ENCODE measurements around the gene HLF.

DNA sequence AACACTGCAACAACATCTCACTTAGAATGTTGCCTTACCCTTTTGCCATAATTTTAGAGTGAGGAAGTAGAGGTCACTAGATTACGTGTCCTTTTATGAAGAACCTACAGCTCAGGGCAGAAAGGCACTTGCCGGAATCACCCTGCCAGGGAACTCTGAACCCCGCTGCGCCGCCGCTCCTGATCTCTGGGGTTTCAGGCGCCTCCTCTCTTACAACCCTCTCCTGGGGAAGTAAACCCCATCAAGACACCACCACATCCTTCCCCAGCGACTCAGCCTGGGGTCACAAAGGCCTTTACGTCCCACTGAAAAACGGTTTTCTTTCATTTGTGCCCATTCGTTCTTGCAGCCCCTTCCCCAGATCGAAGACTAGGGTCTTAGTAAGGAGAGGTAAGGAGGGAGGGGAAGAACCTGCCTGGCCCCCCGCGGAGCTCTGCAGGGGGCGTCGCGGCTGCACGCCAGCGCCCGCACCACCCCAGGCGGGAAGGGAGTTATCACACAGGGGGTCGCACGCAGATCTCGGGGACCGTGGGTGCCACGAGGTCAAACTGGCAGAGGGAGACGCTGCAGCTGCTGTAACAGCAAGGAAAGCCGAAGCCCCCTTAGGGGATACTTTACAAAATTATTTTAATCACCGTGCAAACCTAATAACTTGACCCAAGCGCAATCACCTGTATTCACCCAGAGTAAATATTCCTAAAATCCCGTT lies 1.0 kb upstream of the HLF start:
- TF ChIP-seq, protein P1, sequence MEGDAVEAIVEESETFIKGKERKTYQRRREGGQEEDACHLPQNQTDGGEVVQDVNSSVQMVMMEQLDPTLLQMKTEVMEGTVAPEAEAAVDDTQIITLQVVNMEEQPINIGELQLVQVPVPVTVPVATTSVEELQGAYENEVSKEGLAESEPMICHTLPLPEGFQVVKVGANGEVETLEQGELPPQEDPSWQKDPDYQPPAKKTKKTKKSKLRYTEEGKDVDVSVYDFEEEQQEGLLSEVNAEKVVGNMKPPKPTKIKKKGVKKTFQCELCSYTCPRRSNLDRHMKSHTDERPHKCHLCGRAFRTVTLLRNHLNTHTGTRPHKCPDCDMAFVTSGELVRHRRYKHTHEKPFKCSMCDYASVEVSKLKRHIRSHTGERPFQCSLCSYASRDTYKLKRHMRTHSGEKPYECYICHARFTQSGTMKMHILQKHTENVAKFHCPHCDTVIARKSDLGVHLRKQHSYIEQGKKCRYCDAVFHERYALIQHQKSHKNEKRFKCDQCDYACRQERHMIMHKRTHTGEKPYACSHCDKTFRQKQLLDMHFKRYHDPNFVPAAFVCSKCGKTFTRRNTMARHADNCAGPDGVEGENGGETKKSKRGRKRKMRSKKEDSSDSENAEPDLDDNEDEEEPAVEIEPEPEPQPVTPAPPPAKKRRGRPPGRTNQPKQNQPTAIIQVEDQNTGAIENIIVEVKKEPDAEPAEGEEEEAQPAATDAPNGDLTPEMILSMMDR (IDR thresholded peaks at IDR 0.05) = no peak
- no peak for TF ChIP-seq POLR2AphosphoS5 (IDR thresholded peaks at IDR 0.05)
